GM18951 (cell line): ENCODE measurements around the gene UQCRC2.

Source experiments
- POLR2A ChIP-seq: IDR thresholded peaks from 4 replicates; pipeline ENCODE4 v1.6.1; 2011; ENCODE audit warnings: mild to moderate bottlenecking; ENCODE audit not compliant: insufficient read length, insufficient read depth; ENCODE audit errors: extremely low read depth
- in situ Hi-C: fragments of 300-500 bp; cut with MboI; formaldehyde crosslinking; loops from one replicate; pipeline ENCODE4 v1.12.0; 2022; ENCODE audit warnings: low sequenced_read_pairs, mixed read lengths, inconsistent platforms; ENCODE audit not compliant: unreplicated experiment

The UQCRC2 gene

GRCh38 chr16:21957714-21958346 lies 4.7 kb downstream of the UQCRC2 start:
- TF ChIP-seq POLR2A: no peak
- in situ Hi-C loops: no loop called here

- in situ Hi-C loops: no loop called here
- no peak for TF ChIP-seq POLR2A
Observed at GRCh38 chr16:21959050-21959449, 5.9 kb downstream of the UQCRC2 start.

- in situ Hi-C loops: no loop called here
Observed at GRCh38 chr16:21962475-21962874, 9.3 kb downstream of the UQCRC2 start.

GRCh38 chr16:21963887-21964286 lies 10.7 kb downstream of the UQCRC2 start:
- in situ Hi-C loops: no loop called here
- TF ChIP-seq POLR2A: no peak

More at GRCh38 chr16:21962475-21962874, 9.3 kb downstream of the UQCRC2 start:
- TF ChIP-seq POLR2A: no peak

- in situ Hi-C loops: no loop called here
- no peak for TF ChIP-seq POLR2A
Observed at GRCh38 chr16:21964353-21964752, 11.2 kb downstream of the UQCRC2 start.

- in situ Hi-C loops: no loop called here
- no peak for TF ChIP-seq POLR2A
Observed at GRCh38 chr16:21971856-21972255, 18.7 kb downstream of the UQCRC2 start.

- TF ChIP-seq POLR2A: no peak
- in situ Hi-C loops: no loop called here
Observed at GRCh38 chr16:21973945-21974344, 20.8 kb downstream of the UQCRC2 start.

GRCh38 chr16:21980032-21980431 lies 26.9 kb downstream of the UQCRC2 start:
- TF ChIP-seq POLR2A: no peak
- in situ Hi-C loops: no loop called here

- TF ChIP-seq POLR2A: no peak
- in situ Hi-C loops: no loop called here
Observed at GRCh38 chr16:21982108-21982507, 28.9 kb downstream of the UQCRC2 start.

- in situ Hi-C loops: no loop called here
- TF ChIP-seq POLR2A: no peak
Observed at GRCh38 chr16:21984062-21984461, 30.9 kb downstream of the UQCRC2 start.

- TF ChIP-seq POLR2A: no peak
- in situ Hi-C loops: no loop called here
Observed at GRCh38 chr16:21985524-21985923, 32.4 kb downstream of the UQCRC2 start.

- no peak for TF ChIP-seq POLR2A
- in situ Hi-C loops: no loop called here
Observed at GRCh38 chr16:21986692-21987246, 33.6 kb downstream of the UQCRC2 start.

- no peak for TF ChIP-seq POLR2A
- in situ Hi-C loops: no loop called here
Observed at GRCh38 chr16:21987498-21987897, 34.3 kb downstream of the UQCRC2 start.

- in situ Hi-C loops: no loop called here
Observed at GRCh38 chr16:21989133-21989532, 36.0 kb downstream of the UQCRC2 start.

More at GRCh38 chr16:21989133-21989532, 36.0 kb downstream of the UQCRC2 start:
- TF ChIP-seq POLR2A: no peak
